ENCODE data around the gene LILRB4.

Gene LILRB4

DNA sequence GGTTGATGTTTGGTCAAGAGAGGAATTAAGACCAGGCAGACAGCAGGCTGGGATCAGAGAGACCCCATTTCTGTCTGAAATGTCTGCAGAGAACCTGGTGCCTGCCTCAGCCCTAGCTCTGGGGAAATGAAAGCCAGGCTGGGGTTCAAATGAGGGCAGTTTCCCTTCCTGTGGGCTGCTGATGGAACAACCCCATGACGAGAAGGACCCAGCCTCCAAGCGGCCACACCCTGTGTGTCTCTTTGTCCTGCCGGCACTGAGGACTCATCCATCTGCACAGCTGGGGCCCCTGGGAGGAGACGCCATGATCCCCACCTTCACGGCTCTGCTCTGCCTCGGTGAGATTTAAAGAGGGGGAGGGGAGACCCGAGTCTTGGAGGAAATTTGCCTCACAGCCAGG, at the start of gene LILRB4:
Gene LILRB4, plus strand, starts transcription at position 256 of the 400 bp plus-strand sequence. Its CDS starts 49 bp downstream, at position 305.
- Histone ChIP-seq H3K27me3 (peaks cover 48% of the 10 kb centered on the region), H3K9me3 (no peaks in the 10 kb centered on the region), H3K36me3 (no peaks in the 10 kb centered on the region), H3K27ac (no peak within 1 kb of the TSS), H3K4me1 (ENCODE audit: control insufficient read depth in 1 of 2, insufficient read depth in 1 of 2, low read depth in 1 of 2, low read length in 1 of 2) (no peaks in the 10 kb centered on the region), H3K4me3 (ENCODE audit: low read depth in 1 of 2, low read length in 1 of 2) (no peak within 1 kb of the TSS)
- TF ChIP-seq, protein P1, sequence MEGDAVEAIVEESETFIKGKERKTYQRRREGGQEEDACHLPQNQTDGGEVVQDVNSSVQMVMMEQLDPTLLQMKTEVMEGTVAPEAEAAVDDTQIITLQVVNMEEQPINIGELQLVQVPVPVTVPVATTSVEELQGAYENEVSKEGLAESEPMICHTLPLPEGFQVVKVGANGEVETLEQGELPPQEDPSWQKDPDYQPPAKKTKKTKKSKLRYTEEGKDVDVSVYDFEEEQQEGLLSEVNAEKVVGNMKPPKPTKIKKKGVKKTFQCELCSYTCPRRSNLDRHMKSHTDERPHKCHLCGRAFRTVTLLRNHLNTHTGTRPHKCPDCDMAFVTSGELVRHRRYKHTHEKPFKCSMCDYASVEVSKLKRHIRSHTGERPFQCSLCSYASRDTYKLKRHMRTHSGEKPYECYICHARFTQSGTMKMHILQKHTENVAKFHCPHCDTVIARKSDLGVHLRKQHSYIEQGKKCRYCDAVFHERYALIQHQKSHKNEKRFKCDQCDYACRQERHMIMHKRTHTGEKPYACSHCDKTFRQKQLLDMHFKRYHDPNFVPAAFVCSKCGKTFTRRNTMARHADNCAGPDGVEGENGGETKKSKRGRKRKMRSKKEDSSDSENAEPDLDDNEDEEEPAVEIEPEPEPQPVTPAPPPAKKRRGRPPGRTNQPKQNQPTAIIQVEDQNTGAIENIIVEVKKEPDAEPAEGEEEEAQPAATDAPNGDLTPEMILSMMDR (IDR thresholded peaks at IDR 0.05) = no peak

DNA sequence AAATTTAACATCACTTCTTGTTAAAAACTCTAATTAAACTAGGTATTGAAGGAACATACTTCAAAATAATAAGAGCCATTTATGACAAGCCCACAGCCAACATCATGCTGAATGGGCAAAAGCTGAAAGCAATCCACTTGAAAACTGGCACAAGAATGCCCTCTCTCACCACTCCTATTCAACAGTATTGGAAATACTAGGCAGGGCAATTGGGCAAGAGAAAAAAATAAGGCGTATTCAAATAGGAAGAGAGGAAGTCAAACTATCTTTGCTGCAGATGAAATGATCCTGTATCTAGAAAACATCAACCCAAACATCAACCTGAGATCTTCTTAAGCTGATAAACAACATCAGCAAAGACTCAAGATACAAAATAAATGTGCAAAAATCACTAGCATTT, 48.1 kb upstream of the LILRB4 start:
- no peak overlapping the region for H3K27ac ChIP-seq
- H3K4me3 ChIP-seq (ENCODE audit: low read depth in 1 of 2, low read length in 1 of 2) = no peak overlapping the region
- H3K27me3 ChIP-seq = no peaks in the 10 kb centered on the region
- no peaks in the 10 kb centered on the region for H3K4me1 ChIP-seq (ENCODE audit: control insufficient read depth in 1 of 2, insufficient read depth in 1 of 2, low read depth in 1 of 2, low read length in 1 of 2)
- H3K9me3 ChIP-seq = no peaks in the 10 kb centered on the region
- no peaks in the 10 kb centered on the region for H3K36me3 ChIP-seq
- TF ChIP-seq, protein P1 (IDR thresholded peaks at IDR 0.05) = no peak

GRCh38 chr19:54616057-54616456, 46.7 kb upstream of the LILRB4 start:
- no peak overlapping the region for H3K4me3 ChIP-seq (ENCODE audit: low read depth in 1 of 2, low read length in 1 of 2)
- H3K27me3 ChIP-seq = no peaks in the 10 kb centered on the region
- TF ChIP-seq, protein P1 (IDR thresholded peaks at IDR 0.05) = no peak
- H3K9me3 ChIP-seq = no peaks in the 10 kb centered on the region
- H3K36me3 ChIP-seq = no peaks in the 10 kb centered on the region
- no peaks in the 10 kb centered on the region for H3K4me1 ChIP-seq (ENCODE audit: control insufficient read depth in 1 of 2, insufficient read depth in 1 of 2, low read depth in 1 of 2, low read length in 1 of 2)
- no peak overlapping the region for H3K27ac ChIP-seq

DNA sequence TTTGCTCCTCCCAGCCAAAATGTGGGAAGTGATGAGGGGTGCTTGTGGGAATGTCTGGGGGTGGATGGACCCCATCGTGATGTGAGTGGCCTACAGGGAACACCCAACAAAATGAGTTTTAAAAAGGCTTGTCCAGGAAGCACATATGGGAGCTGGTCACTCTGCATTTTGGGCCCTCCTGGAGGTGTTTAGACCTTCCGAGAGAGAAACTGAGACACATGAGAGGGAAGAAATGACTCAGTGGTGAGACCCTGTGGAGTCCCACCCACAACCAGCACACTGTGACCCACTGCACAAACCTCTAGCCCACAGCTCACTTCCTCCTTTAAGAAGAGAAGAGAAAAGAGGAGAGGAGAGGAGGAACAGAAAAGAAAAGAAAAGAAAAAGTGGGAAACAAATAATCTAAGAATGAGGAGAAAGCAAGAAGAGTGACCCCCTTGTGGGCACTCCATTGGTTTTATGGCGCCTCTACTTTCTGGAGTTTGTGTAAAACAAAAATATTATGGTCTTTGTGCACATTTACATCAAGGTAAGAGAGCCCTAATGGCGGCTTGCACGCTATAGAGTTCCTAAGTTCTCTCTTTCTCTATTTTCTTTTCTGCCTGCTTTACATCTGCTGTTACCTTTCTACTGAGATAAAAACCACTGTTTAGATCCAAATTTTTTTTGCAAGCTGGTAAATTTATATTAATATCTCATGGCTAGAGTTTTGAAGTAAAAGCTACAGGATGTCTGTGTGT, 45.8 kb upstream of the LILRB4 start:
- Histone ChIP-seq H3K36me3 (no peaks in the 10 kb centered on the region), H3K4me1 (ENCODE audit: control insufficient read depth in 1 of 2, insufficient read depth in 1 of 2, low read depth in 1 of 2, low read length in 1 of 2) (no peaks in the 10 kb centered on the region), H3K27me3 (no peaks in the 10 kb centered on the region), H3K27ac (no peak overlapping the region), H3K9me3 (no peaks in the 10 kb centered on the region), H3K4me3 (ENCODE audit: low read depth in 1 of 2, low read length in 1 of 2) (no peak overlapping the region)
- TF ChIP-seq, protein P1 (IDR thresholded peaks at IDR 0.05) = no peak

- TF ChIP-seq, protein P1 (IDR thresholded peaks at IDR 0.05) = no peak
- Histone ChIP-seq H3K4me1 (ENCODE audit: control insufficient read depth in 1 of 2, insufficient read depth in 1 of 2, low read depth in 1 of 2, low read length in 1 of 2) (no peaks in the 10 kb centered on the region), H3K27ac (no peak overlapping the region), H3K27me3 (peaks cover 6% of the 10 kb centered on the region), H3K9me3 (no peaks in the 10 kb centered on the region), H3K4me3 (ENCODE audit: low read depth in 1 of 2, low read length in 1 of 2) (no peak overlapping the region), H3K36me3 (no peaks in the 10 kb centered on the region)
Measured at GRCh38 chr19:54620464-54620863, 42.3 kb upstream of the LILRB4 start.
